ENCODE measurements around the gene SMC6. TPM values are rescaled to one million over a fixed set of nuclear protein-coding genes. Genes with fewer than 3 reads are reported as not detected.
A peak's percentile ranks its signal among the peaks of the same experiment; 100 is the strongest.

SMC6 gene
- total RNA-seq, 4 donors from 2014 or later = 31.0 to 53.6 (median 39.1) TPM

- Histone ChIP-seq H3K4me3 (no peak overlapping the region), H3K4me1 (peaks cover 0 to 8% (median 0%) of the 10 kb centered on the region in 4 donors), H3K36me3 (no peaks in the 10 kb centered on the region), H3K27me3 (no peaks in the 10 kb centered on the region), H3K27ac (no peak overlapping the region), H3K9me3 (no peaks in the 10 kb centered on the region)
- peak in 1 of 3 donors; percentile 62 for DNase-seq
- no peak for TF ChIP-seq POLR2A (IDR thresholded peaks at IDR 0.05)
- TF ChIP-seq, protein P1, sequence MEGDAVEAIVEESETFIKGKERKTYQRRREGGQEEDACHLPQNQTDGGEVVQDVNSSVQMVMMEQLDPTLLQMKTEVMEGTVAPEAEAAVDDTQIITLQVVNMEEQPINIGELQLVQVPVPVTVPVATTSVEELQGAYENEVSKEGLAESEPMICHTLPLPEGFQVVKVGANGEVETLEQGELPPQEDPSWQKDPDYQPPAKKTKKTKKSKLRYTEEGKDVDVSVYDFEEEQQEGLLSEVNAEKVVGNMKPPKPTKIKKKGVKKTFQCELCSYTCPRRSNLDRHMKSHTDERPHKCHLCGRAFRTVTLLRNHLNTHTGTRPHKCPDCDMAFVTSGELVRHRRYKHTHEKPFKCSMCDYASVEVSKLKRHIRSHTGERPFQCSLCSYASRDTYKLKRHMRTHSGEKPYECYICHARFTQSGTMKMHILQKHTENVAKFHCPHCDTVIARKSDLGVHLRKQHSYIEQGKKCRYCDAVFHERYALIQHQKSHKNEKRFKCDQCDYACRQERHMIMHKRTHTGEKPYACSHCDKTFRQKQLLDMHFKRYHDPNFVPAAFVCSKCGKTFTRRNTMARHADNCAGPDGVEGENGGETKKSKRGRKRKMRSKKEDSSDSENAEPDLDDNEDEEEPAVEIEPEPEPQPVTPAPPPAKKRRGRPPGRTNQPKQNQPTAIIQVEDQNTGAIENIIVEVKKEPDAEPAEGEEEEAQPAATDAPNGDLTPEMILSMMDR (IDR thresholded peaks at IDR 0.05) = no peak
These were observed 110.5 kb downstream of the SMC6 start for GRCh38 chr2:17643031-17643615.

DNA sequence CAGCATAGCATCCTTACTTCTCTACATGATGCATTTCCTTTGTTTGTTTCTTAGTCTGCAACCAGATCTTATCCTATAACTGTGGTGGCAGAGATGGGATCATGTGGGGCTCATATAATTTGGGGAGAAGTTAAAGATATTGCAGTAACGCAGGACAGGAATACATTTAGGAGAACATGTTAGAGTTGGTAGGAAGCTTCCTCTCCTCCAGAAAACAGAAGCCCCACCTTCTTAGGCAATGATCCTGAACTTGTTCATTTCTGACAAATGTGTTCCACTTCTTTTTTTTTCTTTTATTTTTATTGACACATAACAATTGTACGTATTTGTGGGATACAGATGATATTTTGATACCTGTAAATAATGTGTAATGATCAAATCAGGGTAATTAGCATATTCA, 113.2 kb downstream of the SMC6 start:
- Histone ChIP-seq H3K36me3 (no peaks in the 10 kb centered on the region), H3K27me3 (no peaks in the 10 kb centered on the region), H3K9me3 (no peaks in the 10 kb centered on the region), H3K27ac (no peak overlapping the region), H3K4me3 (no peak overlapping the region), H3K4me1 (peaks cover 0 to 8% (median 0%) of the 10 kb centered on the region in 4 donors)
- TF ChIP-seq POLR2A (IDR thresholded peaks at IDR 0.05) = no peak
- TF ChIP-seq, protein P1 (IDR thresholded peaks at IDR 0.05) = no peak
- no peak for DNase-seq

- H3K27me3 ChIP-seq = no peaks in the 10 kb centered on the region
- H3K4me3 ChIP-seq = no peak overlapping the region
- peaks cover 0 to 3% (median 0%) of the 10 kb centered on the region in 4 donors for H3K4me1 ChIP-seq
- no peak for DNase-seq
- no peak overlapping the region for H3K27ac ChIP-seq
- no peaks in the 10 kb centered on the region for H3K9me3 ChIP-seq
- TF ChIP-seq POLR2A (IDR thresholded peaks at IDR 0.05) = no peak
- TF ChIP-seq, protein P1 (IDR thresholded peaks at IDR 0.05) = no peak
- H3K36me3 ChIP-seq = no peaks in the 10 kb centered on the region
These were observed 115.3 kb downstream of the SMC6 start for GRCh38 chr2:17638196-17638743.

GRCh38 chr2:17637131-17637906, 116.3 kb downstream of the SMC6 start:
- Histone ChIP-seq H3K4me3 (no peak overlapping the region), H3K27ac (no peak overlapping the region), H3K27me3 (no peaks in the 10 kb centered on the region), H3K4me1 (no peaks in the 10 kb centered on the region), H3K36me3 (no peaks in the 10 kb centered on the region), H3K9me3 (no peaks in the 10 kb centered on the region)
- DNase-seq = no peak
- TF ChIP-seq, protein P1 (IDR thresholded peaks at IDR 0.05) = no peak
- TF ChIP-seq POLR2A (IDR thresholded peaks at IDR 0.05) = no peak

DNA sequence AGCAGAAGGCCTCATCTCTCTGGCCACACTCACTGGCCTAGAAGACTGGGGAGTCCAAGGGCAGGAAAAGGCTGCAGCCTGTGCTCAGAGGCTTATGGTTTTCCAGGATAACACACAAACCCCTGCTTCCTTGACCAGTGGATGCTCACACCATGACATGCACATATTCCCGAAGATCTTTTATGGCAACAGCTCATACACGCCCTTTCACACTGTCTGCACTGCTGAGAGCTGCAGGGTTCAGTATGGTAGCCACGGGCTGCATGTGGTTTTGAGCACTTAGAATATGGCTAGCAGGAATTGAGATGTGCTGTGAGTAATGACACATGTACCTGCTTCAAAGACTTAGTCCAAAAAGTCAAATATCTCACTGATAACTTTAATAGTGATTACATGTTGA, 117.4 kb downstream of the SMC6 start:
- H3K27ac ChIP-seq = no peak overlapping the region
- no peak overlapping the region for H3K4me3 ChIP-seq
- no peaks in the 10 kb centered on the region for H3K4me1 ChIP-seq
- TF ChIP-seq, protein P1 (IDR thresholded peaks at IDR 0.05) = no peak
- TF ChIP-seq POLR2A (IDR thresholded peaks at IDR 0.05) = no peak
- H3K36me3 ChIP-seq = no peaks in the 10 kb centered on the region
- no peaks in the 10 kb centered on the region for H3K27me3 ChIP-seq
- no peak for DNase-seq
- H3K9me3 ChIP-seq = no peaks in the 10 kb centered on the region

Measured in Peyer's patch (tissue), 4 donors.